Activated CD8-positive, alpha-beta T cell treated with anti-CD3 and anti-CD28 coated beads for 36 hours (primary cell): ENCODE results near the gene LMNA. TPM values are rescaled to one million over a fixed set of nuclear protein-coding genes. Genes with fewer than 3 reads are reported as not detected.
A peak's percentile ranks its signal among the peaks of the same experiment; 100 is the strongest.
"Not testable (repeated sequence)": the region's sequence is repeated elsewhere in the genome, so short reads cannot be mapped to it uniquely, and the experiment has no call there.

Source experiments
- ATAC-seq: fragments of 200-7000 bp; cut with Tn5 transposase; one replicate; pipeline ENCODE4 v1.10.0; 2021; ENCODE audit warnings: mild to moderate bottlenecking, moderate library complexity
- CTCF ChIA-PET: fragments of 350-600 bp; sonication (Branson Sonifier 250); formaldehyde crosslinking; loops from one replicate; lab custom pipeline; 2021; ENCODE audit warnings: antibody characterized with exemption; lab: Charles Lee
- POLR2A ChIA-PET: fragments of 350-600 bp; sonication (Branson Sonifier 250); formaldehyde crosslinking; loops from one replicate; lab custom pipeline; 2021; ENCODE audit warnings: antibody characterized with exemption; lab: Charles Lee
- DNase-seq: peaks from one replicate; pipeline ENCODE4 v3.0.0-alpha.2; 2020
- H3K27ac Mint-ChIP-seq: one replicate; pipeline ENCODE4 v1.8.0; 2021; ENCODE audit warnings: mild to moderate bottlenecking, mixed read lengths
- H3K27me3 Mint-ChIP-seq: one replicate; pipeline ENCODE4 v1.8.0; 2021; ENCODE audit warnings: mixed read lengths
- H3K36me3 Mint-ChIP-seq: one replicate; pipeline ENCODE4 v1.8.0; 2021; ENCODE audit warnings: low read depth, mixed read lengths
- H3K4me1 Mint-ChIP-seq: one replicate; pipeline ENCODE4 v1.8.0; 2021; ENCODE audit warnings: low read depth, mixed read lengths
- H3K4me3 Mint-ChIP-seq: one replicate; pipeline ENCODE4 v1.8.0; 2021; ENCODE audit warnings: mild to moderate bottlenecking, moderate library complexity, mixed read lengths
- H3K9me3 Mint-ChIP-seq: one replicate; pipeline ENCODE4 v1.8.0; 2021; ENCODE audit warnings: mixed read lengths
- intact Hi-C: fragments of 100-400 bp; cut with micrococcal nuclease; formaldehyde crosslinking; loops from one replicate; pipeline ENCODE4 v1.10.0; 2022
- total RNA-seq, 2 experiments: library from RNA; stranded (reverse); gene quantifications; one replicate each; pipeline ENCODE4 v1.2.3, GENCODE V29; 2021
- TF ChIP-seq, protein P1 (sequence below): fragments of 200-600 bp; IDR thresholded peaks from one replicate; pipeline ENCODE4 v1.8.0; 2022; ENCODE audit warnings: antibody characterized with exemption, mild to moderate bottlenecking

Gene LMNA
- total RNA-seq, 2 experiments from 2014 or later, result 51.8 to 56.6 TPM

DNA sequence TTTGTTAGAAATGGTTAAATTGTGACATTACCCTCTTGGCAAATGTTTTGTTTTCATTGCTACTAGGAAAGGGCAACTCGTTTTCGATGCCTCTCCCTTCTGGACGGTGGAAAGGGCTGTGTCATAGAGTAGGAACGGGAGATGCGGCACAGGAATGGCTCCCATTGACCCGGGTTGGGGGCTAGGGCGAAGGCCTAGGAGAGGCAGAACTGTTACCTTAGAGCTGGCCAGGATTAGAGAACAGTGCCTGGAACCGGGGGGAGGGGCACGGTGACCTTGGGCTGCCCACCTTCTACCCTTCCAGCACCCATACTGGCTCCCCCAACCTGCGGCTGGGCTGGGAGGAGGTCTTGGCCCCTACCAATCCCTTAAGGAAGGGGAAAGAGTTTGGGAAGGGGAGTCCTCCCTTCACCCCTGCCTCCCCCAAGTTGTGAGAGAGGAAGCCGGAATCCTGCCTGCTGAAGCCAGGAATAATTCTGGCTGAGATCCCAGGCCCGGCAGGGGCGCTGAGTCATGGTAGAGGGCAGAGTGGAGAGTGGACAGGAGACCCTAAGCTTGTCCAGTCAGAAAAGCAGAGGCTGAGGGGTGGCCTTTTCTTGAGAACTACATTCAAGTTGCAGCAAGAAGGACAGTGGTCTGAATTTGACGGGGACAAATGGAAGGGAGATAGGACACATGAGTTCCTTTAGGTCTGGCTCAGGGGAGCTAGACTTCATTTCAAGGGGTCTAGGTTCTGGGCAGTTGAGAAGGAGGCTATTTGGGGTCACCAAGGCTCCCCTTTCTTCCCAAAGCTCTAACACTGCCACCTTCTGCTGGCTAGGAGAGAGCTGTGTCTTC is 8.2 kb downstream of the LMNA start:
- Mint-ChIP-seq H3K4me1 (peaks cover 60% of the 10 kb centered on the region), H3K27me3 (peaks cover 1% of the 10 kb centered on the region), H3K27ac (no peak overlapping the region), H3K9me3 (no peaks in the 10 kb centered on the region), H3K36me3 (peaks cover 9% of the 10 kb centered on the region), H3K4me3 (no peak overlapping the region)
- TF ChIP-seq, protein P1, sequence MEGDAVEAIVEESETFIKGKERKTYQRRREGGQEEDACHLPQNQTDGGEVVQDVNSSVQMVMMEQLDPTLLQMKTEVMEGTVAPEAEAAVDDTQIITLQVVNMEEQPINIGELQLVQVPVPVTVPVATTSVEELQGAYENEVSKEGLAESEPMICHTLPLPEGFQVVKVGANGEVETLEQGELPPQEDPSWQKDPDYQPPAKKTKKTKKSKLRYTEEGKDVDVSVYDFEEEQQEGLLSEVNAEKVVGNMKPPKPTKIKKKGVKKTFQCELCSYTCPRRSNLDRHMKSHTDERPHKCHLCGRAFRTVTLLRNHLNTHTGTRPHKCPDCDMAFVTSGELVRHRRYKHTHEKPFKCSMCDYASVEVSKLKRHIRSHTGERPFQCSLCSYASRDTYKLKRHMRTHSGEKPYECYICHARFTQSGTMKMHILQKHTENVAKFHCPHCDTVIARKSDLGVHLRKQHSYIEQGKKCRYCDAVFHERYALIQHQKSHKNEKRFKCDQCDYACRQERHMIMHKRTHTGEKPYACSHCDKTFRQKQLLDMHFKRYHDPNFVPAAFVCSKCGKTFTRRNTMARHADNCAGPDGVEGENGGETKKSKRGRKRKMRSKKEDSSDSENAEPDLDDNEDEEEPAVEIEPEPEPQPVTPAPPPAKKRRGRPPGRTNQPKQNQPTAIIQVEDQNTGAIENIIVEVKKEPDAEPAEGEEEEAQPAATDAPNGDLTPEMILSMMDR, result no peak
- no peak for ATAC-seq
- ChIA-PET CTCF (interaction anchor here (0.8 to 14.1 kb wide), 4 partner anchors 15 to 102 kb away, joined by 3 to 164 read pairs (median 4); no protein-coding TSS in a partner anchor), POLR2A (interaction anchor here (0.7 to 1.7 kb wide), 7 partner anchors 8 to 114 kb away, joined by 3 to 9 read pairs (median 4); partner anchors contain the start of gene LMNA)
- intact Hi-C loops, result no loop called here
- no peak for DNase-seq

DNA sequence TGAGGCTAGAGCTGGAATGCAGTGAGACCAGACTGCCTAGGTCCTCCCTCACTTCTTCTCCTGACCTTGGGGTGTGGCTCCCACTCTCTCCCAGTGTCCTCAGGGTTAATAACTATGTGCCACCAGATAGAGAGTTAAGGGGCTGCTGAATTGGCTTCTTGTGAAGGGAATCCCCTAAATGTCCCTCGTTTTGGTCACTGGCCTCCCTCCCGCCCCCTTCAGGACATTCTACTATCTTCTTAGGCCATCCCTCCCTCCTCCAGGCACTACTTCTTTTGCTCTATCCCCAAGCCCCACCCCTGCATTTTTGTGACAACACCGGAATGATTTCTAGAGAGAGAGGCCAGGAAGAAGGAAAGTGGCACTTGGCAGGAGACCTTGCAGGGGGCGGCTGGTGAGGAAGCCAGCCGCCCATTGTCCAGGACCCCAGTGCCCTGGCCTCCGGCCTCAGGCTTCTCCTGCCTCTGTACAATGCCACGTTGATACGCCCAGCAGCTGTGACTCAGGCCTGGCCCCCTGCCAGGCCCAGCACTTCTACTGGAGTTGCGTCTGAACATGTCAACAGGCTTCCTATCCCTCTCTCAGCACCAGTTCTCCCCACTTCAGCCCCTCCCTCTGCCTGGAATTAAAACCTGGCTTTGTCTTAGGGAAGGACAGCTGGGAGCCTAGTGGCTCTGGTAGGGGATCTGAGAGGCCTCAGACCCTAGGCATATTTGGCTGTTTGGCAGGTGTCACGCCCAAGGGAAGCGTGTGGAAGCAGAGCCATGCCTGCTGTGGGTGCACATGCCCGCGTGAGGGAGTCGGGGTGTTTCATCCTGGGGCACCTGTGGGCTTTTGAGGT is 9.1 kb downstream of the LMNA start:
- CTCF ChIA-PET, result interaction anchor here (0.8 to 14.1 kb wide), 4 partner anchors 16 to 102 kb away, joined by 3 to 164 read pairs (median 4); no protein-coding TSS in a partner anchor
- POLR2A ChIA-PET, result interaction anchor here (0.7 to 1.7 kb wide), 7 partner anchors 9 to 97 kb away, joined by 3 to 9 read pairs (median 4); partner anchors contain the start of gene LMNA
- Mint-ChIP-seq H3K4me3 (no peak overlapping the region), H3K4me1 (peaks cover 63% of the 10 kb centered on the region), H3K9me3 (no peaks in the 10 kb centered on the region), H3K27me3 (peaks cover 3% of the 10 kb centered on the region), H3K36me3 (peaks cover 5% of the 10 kb centered on the region), H3K27ac (peak overlapping the region; percentile 23)
- intact Hi-C loops, result no loop called here
- ATAC-seq (peak; percentile 22), DNase-seq (peak; percentile 84)
- TF ChIP-seq, protein P1, result no peak

- Mint-ChIP-seq H3K27me3 (peaks cover 4% of the 10 kb centered on the region), H3K27ac (peak overlapping the region; percentile 65), H3K9me3 (no peaks in the 10 kb centered on the region), H3K36me3 (peaks cover 4% of the 10 kb centered on the region), H3K4me1 (peaks cover 73% of the 10 kb centered on the region), H3K4me3 (no peak overlapping the region)
- POLR2A ChIA-PET, result interaction anchor here (0.6 to 7.1 kb wide), 8 partner anchors 10 to 180 kb away, joined by 3 to 151 read pairs (median 4); partner anchors contain the start of gene LMNA
- intact Hi-C loops, result no loop called here
- ATAC-seq, result peak; percentile 31
- peak; percentile 69 for DNase-seq
- CTCF ChIA-PET, result interaction anchor here (6.2 to 14.1 kb wide), 5 partner anchors 8 to 101 kb away, joined by 50 to 772 read pairs (median 103); partner anchors contain the start of genes LMNA and MEX3A
- TF ChIP-seq, protein P1, result no peak
Observed at GRCh38 chr1:156124557-156125483, 10.3 kb downstream of the LMNA start.

DNA sequence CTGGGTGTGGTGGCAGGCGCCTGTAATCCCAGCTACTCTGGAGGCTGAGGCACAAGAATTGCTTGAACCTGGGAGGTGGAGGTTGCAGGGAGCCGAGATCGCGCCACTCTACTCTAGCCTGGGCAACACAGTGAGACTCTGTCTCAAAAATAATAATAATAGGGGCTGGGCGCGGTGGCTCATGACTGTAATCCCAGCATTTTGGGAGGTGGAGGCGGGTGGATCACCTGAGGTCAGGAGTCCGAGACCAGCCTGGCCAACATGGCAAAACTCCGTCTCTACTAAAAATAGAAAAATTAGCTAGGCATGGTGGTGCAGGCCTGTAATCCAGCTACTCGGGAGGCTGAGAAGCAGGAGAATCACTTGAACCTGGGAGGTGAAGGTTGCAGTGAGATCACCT is 11.0 kb downstream of the LMNA start:
- CTCF ChIA-PET, result interaction anchor here (6.2 to 14.1 kb wide), 4 partner anchors 9 to 101 kb away, joined by 50 to 772 read pairs (median 90); partner anchors contain the start of genes LMNA and MEX3A
- intact Hi-C loops, ATAC-seq, H3K4me3 Mint-ChIP-seq, DNase-seq, H3K27me3 Mint-ChIP-seq, H3K36me3 Mint-ChIP-seq, H3K9me3 Mint-ChIP-seq, H3K27ac Mint-ChIP-seq: not testable (repeated sequence)
- POLR2A ChIA-PET, result interaction anchor here (1.3 to 7.1 kb wide), 6 partner anchors 11 to 145 kb away, joined by 3 to 151 read pairs (median 10); partner anchors contain the start of genes LMNA and MEX3A
- H3K4me1 Mint-ChIP-seq, result peaks cover 72% of the 10 kb centered on the region
